Measurements from ENCODE around the gene ARSI. TPM values are rescaled to one million over a fixed set of nuclear protein-coding genes. Genes with fewer than 3 reads are reported as not detected.

Gene ARSI
- total RNA-seq, 1 donor from 2014 or later: 1.7 TPM

DNA sequence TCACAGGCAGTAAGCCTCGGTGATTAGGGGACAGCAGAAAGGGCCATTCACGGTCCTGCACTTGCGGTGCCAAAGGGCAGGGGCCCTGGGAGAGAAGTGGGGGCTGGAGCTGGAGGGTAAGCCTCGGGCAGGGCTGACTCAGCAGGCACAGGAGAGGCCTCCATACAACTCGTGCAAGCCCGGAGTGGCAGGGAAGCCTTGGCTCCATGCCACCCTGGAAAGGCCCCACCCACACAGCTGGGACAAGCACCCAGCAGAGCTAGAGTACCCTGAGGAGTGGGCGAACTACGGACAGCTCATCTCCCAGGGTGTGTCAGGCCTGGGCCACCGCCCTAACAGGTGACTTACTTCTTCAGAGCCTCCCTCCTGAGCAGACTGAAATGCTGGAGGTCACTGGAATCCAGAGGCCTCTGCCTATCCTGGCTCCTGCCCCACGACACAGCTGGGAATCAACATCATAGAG lies 7.5 kb downstream of the ARSI start:
- peak; percentile 72 for DNase-seq (ENCODE audit: low read depth)

DNA sequence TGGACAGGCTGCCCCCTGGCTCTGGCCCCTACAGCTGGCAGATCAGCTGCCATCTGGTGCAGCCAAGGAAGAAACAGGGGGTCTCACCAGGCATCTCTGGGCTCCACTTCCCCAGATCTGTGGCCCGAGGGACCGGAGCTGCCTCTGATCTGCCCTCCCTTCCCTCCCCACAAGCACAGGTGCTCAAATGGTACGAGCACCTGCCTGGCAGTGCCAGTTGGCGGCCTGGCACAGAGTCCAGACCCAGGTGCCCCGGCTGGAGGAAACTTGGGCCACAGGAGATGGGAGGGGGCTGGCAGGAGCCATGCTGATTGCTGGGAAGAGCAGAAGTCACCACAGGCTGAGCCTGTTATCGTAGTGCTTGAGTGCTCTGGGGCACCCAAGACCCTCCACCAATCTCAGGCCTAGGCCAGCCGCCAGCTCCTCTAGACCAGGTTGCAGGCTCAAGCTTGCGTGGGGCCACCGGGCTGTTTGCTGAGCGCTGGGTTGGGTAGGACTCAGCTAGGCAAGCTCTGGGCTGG lies 8.1 kb downstream of the ARSI start:
- DNase-seq (ENCODE audit: low read depth): no peak

DNA sequence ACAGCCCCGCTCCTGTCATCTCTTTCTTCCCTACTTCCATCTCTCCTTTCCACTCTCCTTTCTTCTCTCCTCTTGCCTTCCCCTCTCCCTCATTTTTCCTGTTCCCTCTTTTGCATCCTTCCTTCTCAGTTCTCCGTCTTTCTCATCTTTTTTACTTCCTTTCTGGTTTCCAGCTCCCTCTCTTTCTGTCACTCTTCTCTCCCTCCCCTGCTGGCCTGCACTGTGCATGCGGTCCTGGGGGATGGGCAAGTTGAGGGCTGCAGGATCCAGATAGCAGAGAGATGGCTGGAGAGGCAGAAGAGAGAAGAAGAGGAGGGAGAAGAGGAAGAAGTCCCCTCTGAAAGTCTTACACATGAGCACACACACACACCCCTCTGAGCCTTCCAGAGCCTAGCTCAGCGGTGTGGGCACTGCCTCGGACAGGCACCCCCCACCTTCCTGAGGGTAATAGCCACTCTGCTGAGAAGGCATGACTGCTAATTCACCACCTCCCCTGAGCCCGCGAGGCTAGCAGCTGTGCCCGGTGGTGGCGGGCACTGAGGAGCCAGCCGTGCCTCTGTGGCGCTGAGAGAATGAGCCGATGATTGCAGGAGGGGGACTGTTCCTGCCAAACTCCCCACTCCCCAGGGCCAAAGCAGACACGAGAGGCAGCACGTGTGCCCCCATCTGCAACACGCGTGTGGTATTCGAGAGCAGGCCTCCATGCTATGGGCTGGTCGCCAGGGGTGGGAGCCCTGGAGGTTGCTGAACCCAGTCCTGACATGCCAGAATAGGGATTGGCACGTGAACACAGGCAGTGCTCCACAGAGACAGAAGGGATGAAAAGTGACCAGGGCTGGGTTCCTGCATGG lies 9.4 kb downstream of the ARSI start:
- no peak for DNase-seq (ENCODE audit: low read depth)

DNA sequence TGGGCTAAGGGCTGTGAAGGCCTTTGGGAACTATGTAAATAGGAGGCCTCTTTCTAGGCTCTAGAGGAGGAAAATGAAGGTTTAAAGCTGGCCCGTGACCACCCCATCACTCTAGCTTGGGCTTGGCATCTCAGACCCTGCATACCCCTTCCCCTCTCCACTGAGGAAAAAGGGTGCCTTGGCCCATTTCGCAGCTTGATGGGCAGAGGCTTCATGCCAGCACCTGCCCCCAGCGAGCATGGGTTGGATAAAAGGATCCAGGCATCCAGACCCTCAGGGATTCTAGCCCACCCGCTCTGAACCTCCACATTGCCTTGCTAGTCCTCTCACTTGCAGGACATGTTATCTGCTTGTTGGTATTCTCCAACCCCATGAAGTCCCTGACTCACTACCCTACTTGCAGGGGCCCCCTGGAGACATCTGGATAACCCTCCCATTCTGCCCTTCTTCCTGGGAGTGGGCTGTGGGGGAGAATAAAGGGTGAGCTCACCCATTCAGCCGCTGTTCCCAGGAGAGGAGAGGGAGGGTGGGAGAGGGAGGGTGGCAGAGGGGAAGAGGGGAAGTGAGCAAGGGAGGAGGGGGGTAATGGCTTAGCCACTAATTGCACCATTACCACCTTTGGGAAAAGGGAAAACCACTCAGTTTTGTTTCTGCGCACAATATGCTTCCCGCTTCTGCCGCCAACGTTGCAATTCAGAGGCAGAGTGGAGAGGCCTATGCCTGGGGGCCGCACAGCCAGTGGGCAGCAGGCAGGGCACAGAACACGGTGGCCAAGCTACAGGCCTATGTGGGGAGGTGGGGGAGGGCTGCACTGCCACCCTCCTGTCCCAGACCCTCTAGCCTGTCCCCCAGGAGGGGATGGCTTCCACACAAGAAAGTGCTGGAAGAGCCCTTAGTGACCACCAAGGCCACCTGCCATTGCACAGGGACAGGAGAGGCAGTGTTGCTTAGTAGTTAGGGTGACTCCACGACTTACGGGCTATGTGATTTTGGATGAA lies 11.0 kb downstream of the ARSI start:
- DNase-seq (ENCODE audit: low read depth): no peak

DNA sequence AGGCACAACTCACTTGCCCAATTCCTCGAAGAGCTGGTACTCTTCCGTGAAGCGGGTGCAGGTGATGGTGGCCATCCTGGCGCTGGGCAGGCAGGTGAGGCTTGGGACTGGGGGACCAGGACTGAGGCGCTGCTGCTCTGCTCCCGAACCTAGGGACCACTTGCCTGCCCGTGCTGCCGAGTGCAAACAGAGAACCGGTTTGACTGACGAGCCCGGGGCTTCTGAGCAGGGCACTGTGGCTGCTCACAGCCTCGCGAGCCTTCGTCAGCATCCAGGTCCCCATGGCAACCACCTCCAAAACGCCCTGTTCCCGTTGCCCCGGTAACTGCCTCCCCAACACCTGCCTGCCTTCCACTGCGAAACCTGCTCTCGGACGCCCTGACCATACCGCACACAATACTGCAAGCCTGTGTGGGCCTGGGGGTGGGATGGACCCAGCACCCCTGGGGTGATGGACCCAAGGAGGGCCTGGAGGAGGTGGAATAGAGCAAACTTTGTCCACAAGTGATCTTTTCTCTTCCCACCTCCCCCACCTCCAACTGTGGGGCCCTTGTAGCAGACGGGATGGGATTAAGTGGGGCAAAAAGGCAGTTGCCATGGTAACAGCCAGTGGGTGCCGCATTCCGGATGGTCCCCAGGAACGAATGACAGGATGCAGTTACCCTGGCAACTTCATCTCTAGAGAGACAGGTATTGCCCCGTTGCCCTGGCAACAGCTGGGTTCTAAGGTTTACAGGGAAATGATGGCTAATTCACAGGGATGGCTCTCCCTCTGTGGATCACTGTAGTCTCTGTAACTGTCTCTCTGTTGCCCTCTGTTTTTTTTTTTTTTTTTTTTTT lies 12.9 kb downstream of the ARSI start, which contains the start of gene CAMK2A:
Gene CAMK2A, minus strand, starts transcription at position 223 of the 840 bp plus-strand sequence. Its CDS starts 148 bp downstream, at position 75.
- DNase-seq (ENCODE audit: low read depth): no peak

DNA sequence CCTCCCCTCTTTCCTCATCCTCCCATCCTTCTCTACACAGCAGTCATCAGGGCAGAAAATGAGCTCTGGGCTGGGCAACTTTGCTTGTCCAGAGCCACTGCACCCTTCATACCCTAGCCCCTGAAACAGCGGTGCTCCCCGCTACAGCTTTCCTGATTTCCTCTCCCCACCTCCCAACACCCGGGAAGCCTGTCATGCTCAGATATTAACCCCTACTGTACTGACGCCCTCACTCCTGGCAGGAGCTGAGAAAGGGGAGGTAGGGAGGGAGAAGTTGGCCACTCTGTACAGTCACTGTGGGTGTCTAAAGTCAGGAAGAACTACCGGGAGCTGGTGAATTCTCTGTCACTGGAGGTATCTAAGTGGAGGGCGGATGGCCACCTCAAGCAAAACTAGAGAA lies 13.9 kb downstream of the ARSI start:
- DNase-seq (ENCODE audit: low read depth): no peak

DNA sequence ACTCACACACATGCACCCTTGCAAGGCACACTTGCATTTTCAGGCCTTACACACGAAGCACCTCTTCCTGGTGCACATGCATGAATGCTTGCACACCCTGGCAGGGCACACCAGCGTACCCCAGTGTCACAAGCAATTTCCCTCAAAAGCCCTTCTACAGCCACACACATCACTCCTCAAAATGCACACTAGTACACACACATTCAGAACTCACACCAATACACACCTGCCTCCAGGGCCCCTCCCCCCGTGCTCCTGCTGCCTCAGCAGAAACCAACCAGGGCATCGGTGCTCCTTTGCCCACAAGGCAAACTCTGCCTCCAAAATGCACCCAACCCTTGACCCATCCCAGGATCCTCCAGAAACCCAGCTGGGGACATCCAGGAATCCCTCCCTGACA lies 14.3 kb downstream of the ARSI start:
- no peak for DNase-seq (ENCODE audit: low read depth)

DNA sequence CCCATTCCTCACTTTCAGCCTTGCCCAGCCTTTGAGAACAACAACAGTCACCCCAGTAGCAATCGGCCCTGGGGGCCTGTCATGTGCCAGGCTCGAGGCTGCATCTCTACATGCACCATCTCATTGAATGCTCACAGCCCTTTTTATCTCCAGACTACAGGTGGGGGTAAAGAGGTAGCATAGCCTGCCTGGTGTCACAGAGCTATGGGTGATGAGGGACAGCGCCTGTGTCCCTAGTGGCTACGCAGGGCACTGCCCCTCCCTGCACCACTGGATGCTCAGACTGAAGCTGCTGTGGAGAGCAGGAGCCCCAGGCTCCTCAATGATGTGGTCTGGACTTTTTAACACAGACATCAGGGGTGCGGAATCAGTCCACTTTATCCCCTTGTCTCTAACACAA lies 15.9 kb downstream of the ARSI start:
- no peak for DNase-seq (ENCODE audit: low read depth)

DNA sequence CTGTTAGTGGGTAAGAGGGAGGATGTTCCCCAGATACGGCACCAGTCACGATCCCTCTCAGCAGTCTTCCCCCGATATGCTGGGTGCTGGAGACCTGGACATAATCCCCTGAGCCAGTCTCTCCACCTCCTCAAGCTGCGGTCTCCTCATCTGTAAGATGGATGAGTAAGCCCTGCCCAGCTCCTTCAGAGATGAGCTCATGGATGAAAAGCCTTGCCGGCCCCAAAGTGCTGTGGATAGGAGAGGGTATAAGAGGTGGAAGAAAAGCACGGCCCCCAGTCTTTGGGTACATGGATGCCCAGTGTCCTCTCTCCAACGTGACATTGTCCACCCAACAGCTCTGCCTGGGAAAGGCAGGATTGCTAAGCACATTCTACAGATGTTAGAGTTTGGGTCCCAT lies 17.6 kb downstream of the ARSI start:
- DNase-seq (ENCODE audit: low read depth): no peak

DNA sequence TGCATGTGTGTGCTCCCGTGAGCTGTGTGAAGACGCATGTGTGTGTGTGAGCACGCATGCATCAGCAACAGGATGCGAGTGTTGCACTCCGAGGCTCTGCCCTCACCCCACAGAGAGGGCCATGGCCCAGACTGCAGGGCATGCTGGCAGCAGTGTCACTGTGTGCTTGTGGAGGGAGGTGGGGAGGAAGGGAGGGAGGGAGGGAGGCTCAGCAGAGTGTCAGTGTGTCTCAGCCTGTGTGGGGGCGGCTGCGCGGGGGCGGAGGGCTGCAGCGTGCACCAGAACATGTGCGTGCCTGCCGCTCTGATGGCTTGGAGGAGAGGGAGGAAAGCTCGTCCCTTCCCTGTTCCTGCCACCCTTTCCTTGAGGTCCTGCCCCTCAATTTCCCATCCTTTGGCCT lies 18.4 kb downstream of the ARSI start:
- no peak for DNase-seq (ENCODE audit: low read depth)

DNA sequence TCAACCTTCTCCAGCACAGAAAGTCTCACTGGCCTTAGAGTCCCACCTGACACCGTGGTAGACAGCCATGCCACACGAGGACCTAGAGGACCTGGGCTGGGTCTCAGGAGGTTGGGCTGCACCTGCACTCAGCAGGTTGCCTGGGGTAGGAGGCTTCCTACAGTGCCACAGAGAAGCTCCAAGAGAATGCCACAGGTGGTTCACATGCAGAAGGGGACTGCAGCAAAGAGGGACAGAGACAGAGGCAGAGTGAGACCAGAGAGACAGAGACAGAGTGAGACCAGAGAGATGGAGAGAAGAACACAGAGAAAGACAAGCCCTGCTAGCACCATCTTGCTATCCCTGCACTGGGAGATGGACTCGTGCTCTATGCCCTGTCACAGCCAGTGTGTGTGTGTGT lies 18.8 kb downstream of the ARSI start:
- no peak for DNase-seq (ENCODE audit: low read depth)

DNA sequence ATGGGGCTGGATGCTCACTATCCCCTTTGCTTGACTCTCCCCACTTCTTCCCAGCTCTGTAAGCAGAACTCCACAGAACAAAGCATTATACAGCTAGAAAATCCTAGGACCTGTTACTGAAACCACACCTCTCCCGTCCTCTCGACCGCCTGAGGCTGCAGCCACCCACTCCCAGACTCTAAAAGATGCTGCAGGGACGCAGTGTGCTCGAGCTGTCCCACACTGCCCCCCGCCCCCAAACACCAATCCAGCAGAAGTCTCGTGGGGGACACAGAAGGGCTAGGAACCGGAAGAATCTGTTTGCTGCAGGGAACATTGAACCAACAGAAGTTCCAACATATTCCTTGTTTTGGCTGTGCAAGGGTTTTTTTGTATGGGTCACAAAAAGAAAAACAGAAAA lies 20.7 kb downstream of the ARSI start:
- DNase-seq (ENCODE audit: low read depth): no peak

DNA sequence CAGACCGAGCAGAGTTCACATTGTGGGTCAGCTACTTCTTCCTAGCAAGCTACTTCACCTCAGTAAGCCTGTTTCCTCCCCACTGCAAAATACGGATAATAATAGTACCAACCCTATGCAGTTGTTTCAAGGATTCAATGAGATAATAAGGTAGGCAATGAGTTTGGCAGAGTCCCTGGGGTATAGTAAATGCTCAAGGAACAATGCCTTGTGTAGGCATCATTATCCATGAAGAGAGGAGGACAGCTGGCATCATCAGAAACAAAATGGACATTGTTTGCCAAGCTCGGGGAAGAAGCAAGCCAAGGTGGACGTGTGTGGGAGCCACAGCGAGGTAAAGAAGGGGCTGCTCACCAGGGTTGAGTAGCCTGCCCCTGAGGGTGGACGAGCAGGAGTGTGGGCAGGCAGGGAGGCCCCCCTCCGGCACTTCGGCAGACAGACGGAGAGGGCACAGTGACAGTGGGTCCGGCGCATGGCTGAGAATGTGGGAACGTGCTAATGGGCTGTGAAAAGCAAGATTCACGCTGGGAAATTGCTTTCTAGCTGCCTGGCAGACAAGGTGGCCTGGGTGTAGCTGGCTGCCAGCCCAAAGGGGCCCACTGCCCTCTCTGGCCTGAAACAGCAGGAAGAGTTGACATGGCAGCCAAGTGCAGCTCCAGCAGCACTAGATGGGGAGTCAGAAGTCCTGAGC lies 23.2 kb downstream of the ARSI start:
- no peak for DNase-seq (ENCODE audit: low read depth)

DNA sequence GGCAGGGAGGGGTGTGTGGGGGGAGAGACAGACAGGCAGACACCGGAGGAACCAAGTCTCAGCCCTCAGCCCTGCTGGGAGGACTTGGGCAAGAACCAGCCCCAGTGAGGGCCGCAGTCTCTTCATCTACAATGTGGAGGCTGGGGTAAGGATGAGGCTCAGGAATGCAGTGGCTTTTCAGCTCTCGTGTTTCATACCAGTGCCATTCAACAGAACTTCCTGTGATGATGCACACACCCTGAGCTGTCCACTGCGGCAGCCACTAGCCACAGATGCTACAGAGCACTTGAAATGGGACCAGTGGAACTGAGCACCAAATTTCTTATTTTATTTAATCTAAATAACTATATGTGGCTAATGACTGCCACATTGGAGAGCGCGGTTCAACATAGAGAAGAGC lies 23.8 kb downstream of the ARSI start:
- DNase-seq (ENCODE audit: low read depth): peak; percentile 66

DNA sequence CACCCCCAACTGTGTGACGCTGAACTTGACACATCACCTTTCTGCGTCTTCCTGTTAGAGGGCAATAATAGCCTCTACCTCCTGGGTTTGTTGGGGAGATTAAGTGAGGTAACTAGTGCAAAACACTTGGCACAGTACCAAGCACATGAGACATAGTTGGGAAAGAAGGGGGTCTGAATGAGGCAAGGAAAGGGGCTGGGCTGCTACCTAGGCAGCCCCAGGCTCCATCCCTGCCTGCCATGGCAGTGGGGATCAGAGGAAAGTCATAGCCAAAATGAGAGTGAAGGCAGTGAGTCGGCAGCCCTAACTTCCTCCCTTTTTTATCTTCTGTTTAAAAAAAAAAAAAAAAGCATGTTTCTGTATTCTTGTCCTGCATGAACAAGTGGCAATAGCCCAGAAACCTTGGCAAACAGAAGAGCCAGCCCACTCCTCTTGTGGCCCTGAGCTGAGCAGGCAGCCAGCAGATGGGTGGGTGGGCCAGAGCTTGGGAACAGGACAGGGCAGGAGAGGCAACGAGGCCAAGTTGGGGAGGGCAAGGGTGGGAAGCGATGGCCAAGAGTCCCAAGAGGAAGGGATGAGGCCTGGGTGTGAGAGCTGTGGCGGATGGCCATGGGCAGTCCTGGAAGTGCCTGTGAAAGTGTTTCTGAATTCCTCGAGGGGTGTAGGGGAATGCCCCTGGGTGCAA lies 24.5 kb downstream of the ARSI start:
- DNase-seq (ENCODE audit: low read depth): no peak

DNA sequence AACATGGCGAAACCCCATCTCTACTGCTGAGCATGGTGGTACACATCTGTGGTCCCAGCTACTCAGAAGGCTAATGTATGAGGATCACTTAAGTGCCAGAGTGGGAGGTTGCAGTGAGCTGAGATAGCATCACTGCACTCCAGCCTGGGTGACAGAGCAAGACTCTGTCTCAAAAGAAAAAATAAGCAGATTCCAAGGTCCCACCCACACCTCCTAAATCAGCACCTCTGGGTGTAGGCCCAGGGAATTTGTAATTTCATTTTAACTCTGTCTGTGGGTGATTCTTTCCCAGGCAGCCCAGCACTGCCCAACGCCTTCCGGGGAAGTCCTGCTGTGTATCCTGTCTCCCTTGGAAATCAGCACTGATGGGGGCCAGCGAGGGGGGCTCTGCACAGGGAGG lies 25.7 kb downstream of the ARSI start:
- DNase-seq (ENCODE audit: low read depth): no peak

DNA sequence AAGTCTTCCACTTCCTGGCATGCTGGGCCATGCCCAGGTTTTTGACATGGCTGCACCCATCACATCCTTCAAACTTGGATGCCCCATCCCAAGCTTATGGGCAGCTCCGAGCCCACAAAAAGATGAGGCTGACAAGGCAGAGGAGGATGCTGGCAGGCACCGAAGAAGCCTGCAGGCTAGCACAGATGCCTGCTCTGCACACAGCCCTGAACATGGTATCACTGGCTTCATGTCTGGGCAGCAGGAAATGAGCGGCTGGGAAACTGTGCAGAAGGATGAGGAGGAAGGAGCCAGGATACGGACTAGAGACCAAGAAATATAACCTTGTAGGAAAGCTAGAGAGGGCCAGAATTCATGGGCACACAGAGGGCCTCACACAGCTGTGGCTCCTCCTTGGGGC lies 27.9 kb downstream of the ARSI start:
- no peak for DNase-seq (ENCODE audit: low read depth)

DNA sequence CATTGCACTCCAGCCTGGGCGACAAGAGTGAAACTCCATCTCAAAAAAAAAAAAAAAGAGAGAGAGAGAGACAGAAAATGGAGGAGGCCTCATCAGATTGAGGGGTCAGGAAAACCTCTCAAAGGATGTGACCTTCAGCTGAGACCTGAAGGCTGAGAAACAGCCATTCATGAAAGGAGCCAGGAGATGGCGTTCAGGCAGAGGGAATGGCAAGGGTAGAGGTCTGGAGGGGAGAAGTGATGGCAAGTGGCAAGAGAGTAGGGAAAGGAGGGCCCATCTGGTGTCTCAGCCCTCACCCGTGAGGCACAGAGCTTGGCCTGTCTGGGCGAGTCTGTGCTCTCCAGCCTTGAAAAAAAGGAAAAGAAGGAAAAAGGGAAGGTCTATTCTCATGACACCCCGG lies 30.2 kb downstream of the ARSI start:
- peak; percentile 75 for DNase-seq (ENCODE audit: low read depth)

DNA sequence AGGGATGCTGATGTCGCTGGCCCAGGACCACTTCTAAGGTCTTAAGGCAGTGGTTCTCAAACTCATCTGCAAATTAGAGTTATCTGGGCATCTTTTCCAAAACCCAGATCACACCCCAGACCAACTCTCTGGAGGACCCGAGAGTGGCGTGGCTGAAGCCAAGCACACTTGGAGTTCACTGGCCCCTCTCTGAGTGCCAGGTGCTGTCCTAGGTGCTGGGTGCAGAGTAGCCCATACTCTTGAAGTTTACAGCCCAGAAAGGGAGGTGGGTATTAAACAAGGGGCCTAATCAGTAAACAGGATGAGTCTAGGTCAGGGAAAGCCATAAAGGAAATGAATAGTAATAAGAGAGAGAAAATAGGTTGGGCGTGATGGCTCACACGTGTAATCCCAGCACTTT lies 30.8 kb downstream of the ARSI start:
- DNase-seq (ENCODE audit: low read depth): no peak

DNA sequence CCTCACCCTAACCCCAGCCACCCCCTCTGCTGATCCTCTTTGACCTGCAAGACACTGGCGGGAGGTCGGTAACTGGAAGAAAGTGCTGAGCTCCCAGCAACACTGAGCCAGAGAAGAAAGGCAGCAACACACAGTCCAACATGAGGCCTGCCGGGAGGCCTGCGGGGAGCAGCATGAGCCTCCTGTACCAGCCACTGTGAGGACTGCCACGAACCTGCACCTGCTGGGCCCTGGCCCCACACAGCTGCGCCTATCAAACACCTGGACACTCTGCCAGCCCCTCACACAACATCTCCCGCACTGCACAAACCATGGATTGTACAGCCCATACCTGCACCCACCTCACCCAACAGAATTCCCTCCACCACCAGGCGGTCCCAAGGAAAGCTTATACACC lies 31.4 kb downstream of the ARSI start:
- no peak for DNase-seq (ENCODE audit: low read depth)
